Measurements from ENCODE around the gene TRMT10B. TPM values are rescaled to one million over a fixed set of nuclear protein-coding genes. Genes with fewer than 3 reads are reported as not detected.

The TRMT10B gene
- total and polyA plus RNA-seq, 2 of the 13 experiments (the other 11 are each of a cell fraction or from before 2014, with no cell fraction given), result 3.1 to 3.9 TPM

- no peak for TF ChIP-seq SOX13 (IDR thresholded peaks at IDR 0.05)
- TF ChIP-seq SOX13 (CRISPR knock-in tag; conservative IDR thresholded peaks at IDR 0.05 in 1 of 2, IDR thresholded peaks at IDR 0.05 in 1 of 2), result no peak
- TF ChIP-seq, protein P1, sequence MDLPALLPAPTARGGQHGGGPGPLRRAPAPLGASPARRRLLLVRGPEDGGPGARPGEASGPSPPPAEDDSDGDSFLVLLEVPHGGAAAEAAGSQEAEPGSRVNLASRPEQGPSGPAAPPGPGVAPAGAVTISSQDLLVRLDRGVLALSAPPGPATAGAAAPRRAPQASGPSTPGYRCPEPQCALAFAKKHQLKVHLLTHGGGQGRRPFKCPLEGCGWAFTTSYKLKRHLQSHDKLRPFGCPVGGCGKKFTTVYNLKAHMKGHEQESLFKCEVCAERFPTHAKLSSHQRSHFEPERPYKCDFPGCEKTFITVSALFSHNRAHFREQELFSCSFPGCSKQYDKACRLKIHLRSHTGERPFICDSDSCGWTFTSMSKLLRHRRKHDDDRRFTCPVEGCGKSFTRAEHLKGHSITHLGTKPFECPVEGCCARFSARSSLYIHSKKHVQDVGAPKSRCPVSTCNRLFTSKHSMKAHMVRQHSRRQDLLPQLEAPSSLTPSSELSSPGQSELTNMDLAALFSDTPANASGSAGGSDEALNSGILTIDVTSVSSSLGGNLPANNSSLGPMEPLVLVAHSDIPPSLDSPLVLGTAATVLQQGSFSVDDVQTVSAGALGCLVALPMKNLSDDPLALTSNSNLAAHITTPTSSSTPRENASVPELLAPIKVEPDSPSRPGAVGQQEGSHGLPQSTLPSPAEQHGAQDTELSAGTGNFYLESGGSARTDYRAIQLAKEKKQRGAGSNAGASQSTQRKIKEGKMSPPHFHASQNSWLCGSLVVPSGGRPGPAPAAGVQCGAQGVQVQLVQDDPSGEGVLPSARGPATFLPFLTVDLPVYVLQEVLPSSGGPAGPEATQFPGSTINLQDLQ (CRISPR knock-in tag; IDR thresholded peaks at IDR 0.05), result no peak
- TF ChIP-seq HOXA3 (CRISPR knock-in tag; IDR thresholded peaks at IDR 0.05), result 0 out of 2 replicates have a peak, but pooled peaks have one; percentile 9
- TF ChIP-seq REXO4 (CRISPR knock-in tag; IDR thresholded peaks at IDR 0.05; ENCODE audit: borderline replicate concordance), result no peak
- no peak for TF ChIP-seq ISX (CRISPR knock-in tag; conservative IDR thresholded peaks at IDR 0.05)
- peak; percentile 57; the same call in 1 of the 2 replicates for TF ChIP-seq ELF3 (CRISPR knock-in tag; IDR thresholded peaks at IDR 0.05)
- no peak for TF ChIP-seq ZNF570 (CRISPR knock-in tag; IDR thresholded peaks at IDR 0.05; ENCODE audit: borderline replicate concordance)
- TF ChIP-seq RXRB (CRISPR knock-in tag; IDR thresholded peaks at IDR 0.05; ENCODE audit: borderline replicate concordance), result no peak
- TF ChIP-seq, protein P2, sequence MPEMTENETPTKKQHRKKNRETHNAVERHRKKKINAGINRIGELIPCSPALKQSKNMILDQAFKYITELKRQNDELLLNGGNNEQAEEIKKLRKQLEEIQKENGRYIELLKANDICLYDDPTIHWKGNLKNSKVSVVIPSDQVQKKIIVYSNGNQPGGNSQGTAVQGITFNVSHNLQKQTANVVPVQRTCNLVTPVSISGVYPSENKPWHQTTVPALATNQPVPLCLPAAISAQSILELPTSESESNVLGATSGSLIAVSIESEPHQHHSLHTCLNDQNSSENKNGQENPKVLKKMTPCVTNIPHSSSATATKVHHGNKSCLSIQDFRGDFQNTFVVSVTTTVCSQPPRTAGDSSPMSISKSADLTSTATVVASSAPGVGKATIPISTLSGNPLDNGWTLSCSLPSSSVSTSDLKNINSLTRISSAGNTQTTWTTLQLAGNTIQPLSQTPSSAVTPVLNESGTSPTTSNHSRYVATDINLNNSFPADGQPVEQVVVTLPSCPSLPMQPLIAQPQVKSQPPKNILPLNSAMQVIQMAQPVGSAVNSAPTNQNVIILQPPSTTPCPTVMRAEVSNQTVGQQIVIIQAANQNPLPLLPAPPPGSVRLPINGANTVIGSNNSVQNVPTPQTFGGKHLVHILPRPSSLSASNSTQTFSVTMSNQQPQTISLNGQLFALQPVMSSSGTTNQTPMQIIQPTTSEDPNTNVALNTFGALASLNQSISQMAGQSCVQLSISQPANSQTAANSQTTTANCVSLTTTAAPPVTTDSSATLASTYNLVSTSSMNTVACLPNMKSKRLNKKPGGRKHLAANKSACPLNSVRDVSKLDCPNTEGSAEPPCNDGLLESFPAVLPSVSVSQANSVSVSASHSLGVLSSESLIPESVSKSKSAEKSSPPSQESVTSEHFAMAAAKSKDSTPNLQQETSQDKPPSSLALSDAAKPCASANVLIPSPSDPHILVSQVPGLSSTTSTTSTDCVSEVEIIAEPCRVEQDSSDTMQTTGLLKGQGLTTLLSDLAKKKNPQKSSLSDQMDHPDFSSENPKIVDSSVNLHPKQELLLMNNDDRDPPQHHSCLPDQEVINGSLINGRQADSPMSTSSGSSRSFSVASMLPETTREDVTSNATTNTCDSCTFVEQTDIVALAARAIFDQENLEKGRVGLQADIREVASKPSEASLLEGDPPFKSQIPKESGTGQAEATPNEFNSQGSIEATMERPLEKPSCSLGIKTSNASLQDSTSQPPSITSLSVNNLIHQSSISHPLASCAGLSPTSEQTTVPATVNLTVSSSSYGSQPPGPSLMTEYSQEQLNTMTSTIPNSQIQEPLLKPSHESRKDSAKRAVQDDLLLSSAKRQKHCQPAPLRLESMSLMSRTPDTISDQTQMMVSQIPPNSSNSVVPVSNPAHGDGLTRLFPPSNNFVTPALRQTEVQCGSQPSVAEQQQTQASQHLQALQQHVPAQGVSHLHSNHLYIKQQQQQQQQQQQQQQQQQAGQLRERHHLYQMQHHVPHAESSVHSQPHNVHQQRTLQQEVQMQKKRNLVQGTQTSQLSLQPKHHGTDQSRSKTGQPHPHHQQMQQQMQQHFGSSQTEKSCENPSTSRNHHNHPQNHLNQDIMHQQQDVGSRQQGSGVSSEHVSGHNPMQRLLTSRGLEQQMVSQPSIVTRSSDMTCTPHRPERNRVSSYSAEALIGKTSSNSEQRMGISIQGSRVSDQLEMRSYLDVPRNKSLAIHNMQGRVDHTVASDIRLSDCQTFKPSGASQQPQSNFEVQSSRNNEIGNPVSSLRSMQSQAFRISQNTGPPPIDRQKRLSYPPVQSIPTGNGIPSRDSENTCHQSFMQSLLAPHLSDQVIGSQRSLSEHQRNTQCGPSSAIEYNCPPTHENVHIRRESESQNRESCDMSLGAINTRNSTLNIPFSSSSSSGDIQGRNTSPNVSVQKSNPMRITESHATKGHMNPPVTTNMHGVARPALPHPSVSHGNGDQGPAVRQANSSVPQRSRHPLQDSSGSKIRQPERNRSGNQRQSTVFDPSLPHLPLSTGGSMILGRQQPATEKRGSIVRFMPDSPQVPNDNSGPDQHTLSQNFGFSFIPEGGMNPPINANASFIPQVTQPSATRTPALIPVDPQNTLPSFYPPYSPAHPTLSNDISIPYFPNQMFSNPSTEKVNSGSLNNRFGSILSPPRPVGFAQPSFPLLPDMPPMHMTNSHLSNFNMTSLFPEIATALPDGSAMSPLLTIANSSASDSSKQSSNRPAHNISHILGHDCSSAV (CRISPR knock-in tag; IDR thresholded peaks at IDR 0.05; ENCODE audit: borderline replicate concordance), result no peak
- no peak for TF ChIP-seq NCOA2 (CRISPR knock-in tag; IDR thresholded peaks at IDR 0.05)
- no peak for TF ChIP-seq ZMYM3 (CRISPR knock-in tag; IDR thresholded peaks at IDR 0.05)
- TF ChIP-seq THAP9 (CRISPR knock-in tag; IDR thresholded peaks at IDR 0.05; ENCODE audit: borderline replicate concordance), result 0 out of 2 replicates have a peak, but pooled peaks have one; percentile 46
- TF ChIP-seq HDAC6 (IDR thresholded peaks at IDR 0.05; ENCODE audit: low read depth, low read length), result no peak
- TF ChIP-seq NCOR1 (IDR thresholded peaks at IDR 0.05; ENCODE audit: borderline replicate concordance, low read length), result no peak
Measured at GRCh38 chr9:37753489-37754190, at the start of gene TRMT10B (continued).
